OCI-LY7 (cell line): ENCODE data around the gene SLC20A1. TPM values are rescaled to one million over a fixed set of nuclear protein-coding genes. Genes with fewer than 3 reads are reported as not detected.

Source experiments
- BruUV-seq: library from RNA; stranded (reverse); fragments of 400-500 nt; replicated peaks from 2 replicates; lab custom pipeline; 2021; lab: Mats Ljungman, UMichigan
- CTCF ChIA-PET: fragments of 300-600 bp; sonication (Branson Sonifier 250); formaldehyde crosslinking; loops from one replicate; lab custom pipeline; 2022; ENCODE audit warnings: antibody characterized with exemption; ENCODE audit not compliant: unreplicated experiment; lab: Charles Lee
- POLR2A ChIA-PET: fragments of 300-600 bp; sonication (Branson Sonifier 250); formaldehyde crosslinking; loops from one replicate; lab custom pipeline; 2022; ENCODE audit warnings: antibody characterized with exemption; lab: Charles Lee
- DNase-seq: peaks from one replicate; pipeline ENCODE4 v3.0.0-alpha.2; 2015; ENCODE audit warnings: low spot score
- H2AFZ ChIP-seq: fragments of 200-600 bp; sonication (generic), shearing (Covaris generic); 2 replicates; pipeline ENCODE4 v1.6.1; 2014; ENCODE audit warnings: mild to moderate bottlenecking, antibody characterized with exemption, low read length, moderate library complexity
- H3K27ac ChIP-seq: fragments of 200-600 bp; sonication (generic); 2 replicates; pipeline ENCODE4 v1.5.1; 2014; ENCODE audit warnings: mixed run types, low read depth, mild to moderate bottlenecking, moderate library complexity, low read length, inconsistent platforms; ENCODE audit not compliant: poor library complexity, severe bottlenecking
- H3K36me3 ChIP-seq: fragments of 200-600 bp; sonication (generic); 2 replicates; pipeline ENCODE4 v1.6.1; 2014; ENCODE audit warnings: mild to moderate bottlenecking, antibody characterized with exemption, low read length, moderate library complexity, mixed read lengths; ENCODE audit not compliant: insufficient read depth
- H3K4me1 ChIP-seq: fragments of 200-600 bp; sonication (generic); 2 replicates; pipeline ENCODE4 v1.5.1; 2014; ENCODE audit warnings: mild to moderate bottlenecking, low read length; ENCODE audit not compliant: insufficient read depth, poor library complexity, severe bottlenecking
- H3K4me2 ChIP-seq: fragments of 200-600 bp; sonication (generic); 2 replicates; pipeline ENCODE4 v1.6.1; 2014; ENCODE audit warnings: mild to moderate bottlenecking, low read length
- H3K4me3 ChIP-seq: fragments of 200-600 bp; sonication (generic); 2 replicates; pipeline ENCODE4 v1.5.1; 2014; ENCODE audit warnings: mild to moderate bottlenecking, low read depth, low read length; ENCODE audit not compliant: poor library complexity, severe bottlenecking
- H3K79me2 ChIP-seq: fragments of 200-600 bp; sonication (generic); 2 replicates; pipeline ENCODE4 v1.6.1; 2016; ENCODE audit warnings: low read depth, mild to moderate bottlenecking, low read length, moderate library complexity, mixed read lengths; ENCODE audit not compliant: insufficient read depth
- H3K9me2 ChIP-seq: fragments of 200-600 bp; sonication (generic); 2 replicates; pipeline ENCODE4 v1.6.1; 2016; ENCODE audit warnings: mild to moderate bottlenecking, low read length, mixed read lengths; ENCODE audit not compliant: insufficient read depth
- H3K9me3 ChIP-seq: fragments of 200-600 bp; sonication (generic); 2 replicates; pipeline ENCODE4 v1.6.1; 2014; ENCODE audit warnings: mild to moderate bottlenecking, mixed run types, low read length, mixed read lengths
- H4K20me1 ChIP-seq: fragments of 200-600 bp; sonication (generic); 2 replicates; pipeline ENCODE4 v1.6.1; 2014; ENCODE audit warnings: mild to moderate bottlenecking, antibody characterized with exemption, low read length, moderate library complexity, mixed read lengths; ENCODE audit not compliant: insufficient read depth
- EZH2phosphoT487 ChIP-seq: fragments of 200-600 bp; sonication (generic); IDR thresholded peaks from 2 replicates; pipeline ENCODE4 v1.6.1; 2018; ENCODE audit warnings: low read depth, borderline replicate concordance, mild to moderate bottlenecking, mixed run types, antibody characterized with exemption, low read length, moderate library complexity, mixed read lengths
- intact Hi-C: fragments of 100-400 bp; cut with micrococcal nuclease; formaldehyde crosslinking; loops from one replicate; pipeline ENCODE4 v1.10.0; 2022; ENCODE audit not compliant: unreplicated experiment
- total RNA-seq, 2 experiments: library from RNA; depleted of rRNA in 1 of 2; stranded (reverse); fragments of >200 nt in 1 of 2; shearing (Covaris generic) in 1 of 2; gene quantifications; 2 replicates each; pipeline ENCODE4 v1.2.3, GENCODE V29; 2014 to 2022
- TF ChIP-seq, protein P1 (sequence below): fragments of 200-600 bp; sonication (generic); conservative IDR thresholded peaks from 2 replicates; pipeline ENCODE4 v1.5.1; 2014; ENCODE audit warnings: mild to moderate bottlenecking, antibody characterized with exemption, low read length, moderate library complexity, mixed read lengths

The SLC20A1 gene
- total RNA-seq, 2 experiments from 2014 or later, result 64.8 to 89.5 TPM

DNA sequence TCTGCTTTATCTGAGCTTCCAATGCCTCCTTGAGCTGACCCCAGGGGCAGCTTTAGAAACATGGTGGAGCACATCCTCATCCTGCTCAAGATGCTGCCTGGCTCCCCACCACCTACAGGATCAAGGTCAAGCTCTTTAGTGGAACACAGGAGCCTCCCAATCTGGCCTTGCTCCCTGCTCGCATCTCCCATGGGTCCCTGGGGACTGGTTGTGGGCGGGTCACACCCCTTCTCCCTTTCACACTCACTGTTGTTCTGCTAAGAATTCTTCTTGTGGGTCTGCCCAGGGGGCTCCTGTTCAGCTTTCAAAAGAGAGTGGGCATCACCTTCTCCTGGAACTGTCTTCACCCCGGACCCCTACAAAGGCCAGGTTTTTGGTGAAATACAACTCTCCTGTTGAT is 66.7 kb downstream of the SLC20A1 start:
- H3K9me3 ChIP-seq, result 0 out of 2 replicates have a peak, but pooled peaks cover 2% of the 10 kb centered on the region
- H3K27ac ChIP-seq, result no peak overlapping the region
- CTCF ChIA-PET, result interaction anchor here (0.6 kb wide), 1 partner anchor 117 kb away, joined by 3 read pairs; no protein-coding TSS in a partner anchor
- POLR2A ChIA-PET, result no interaction called here
- DNase-seq, result no peak
- no peaks in the 10 kb centered on the region for H4K20me1 ChIP-seq
- BruUV-seq, result no TSS peak
- no peaks in the 10 kb centered on the region for H3K79me2 ChIP-seq
- TF ChIP-seq, protein P1, sequence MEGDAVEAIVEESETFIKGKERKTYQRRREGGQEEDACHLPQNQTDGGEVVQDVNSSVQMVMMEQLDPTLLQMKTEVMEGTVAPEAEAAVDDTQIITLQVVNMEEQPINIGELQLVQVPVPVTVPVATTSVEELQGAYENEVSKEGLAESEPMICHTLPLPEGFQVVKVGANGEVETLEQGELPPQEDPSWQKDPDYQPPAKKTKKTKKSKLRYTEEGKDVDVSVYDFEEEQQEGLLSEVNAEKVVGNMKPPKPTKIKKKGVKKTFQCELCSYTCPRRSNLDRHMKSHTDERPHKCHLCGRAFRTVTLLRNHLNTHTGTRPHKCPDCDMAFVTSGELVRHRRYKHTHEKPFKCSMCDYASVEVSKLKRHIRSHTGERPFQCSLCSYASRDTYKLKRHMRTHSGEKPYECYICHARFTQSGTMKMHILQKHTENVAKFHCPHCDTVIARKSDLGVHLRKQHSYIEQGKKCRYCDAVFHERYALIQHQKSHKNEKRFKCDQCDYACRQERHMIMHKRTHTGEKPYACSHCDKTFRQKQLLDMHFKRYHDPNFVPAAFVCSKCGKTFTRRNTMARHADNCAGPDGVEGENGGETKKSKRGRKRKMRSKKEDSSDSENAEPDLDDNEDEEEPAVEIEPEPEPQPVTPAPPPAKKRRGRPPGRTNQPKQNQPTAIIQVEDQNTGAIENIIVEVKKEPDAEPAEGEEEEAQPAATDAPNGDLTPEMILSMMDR, result no peak
- TF ChIP-seq EZH2phosphoT487, result no peak
- no peak overlapping the region for H3K4me2 ChIP-seq
- H3K36me3 ChIP-seq, result no peaks in the 10 kb centered on the region
- H3K4me3 ChIP-seq, result no peak overlapping the region
- H3K4me1 ChIP-seq, result peaks cover 14% of the 10 kb centered on the region
- H3K9me2 ChIP-seq, result no peaks in the 10 kb centered on the region
- no peak overlapping the region for H2AFZ ChIP-seq
- intact Hi-C loops, result no loop called here

DNA sequence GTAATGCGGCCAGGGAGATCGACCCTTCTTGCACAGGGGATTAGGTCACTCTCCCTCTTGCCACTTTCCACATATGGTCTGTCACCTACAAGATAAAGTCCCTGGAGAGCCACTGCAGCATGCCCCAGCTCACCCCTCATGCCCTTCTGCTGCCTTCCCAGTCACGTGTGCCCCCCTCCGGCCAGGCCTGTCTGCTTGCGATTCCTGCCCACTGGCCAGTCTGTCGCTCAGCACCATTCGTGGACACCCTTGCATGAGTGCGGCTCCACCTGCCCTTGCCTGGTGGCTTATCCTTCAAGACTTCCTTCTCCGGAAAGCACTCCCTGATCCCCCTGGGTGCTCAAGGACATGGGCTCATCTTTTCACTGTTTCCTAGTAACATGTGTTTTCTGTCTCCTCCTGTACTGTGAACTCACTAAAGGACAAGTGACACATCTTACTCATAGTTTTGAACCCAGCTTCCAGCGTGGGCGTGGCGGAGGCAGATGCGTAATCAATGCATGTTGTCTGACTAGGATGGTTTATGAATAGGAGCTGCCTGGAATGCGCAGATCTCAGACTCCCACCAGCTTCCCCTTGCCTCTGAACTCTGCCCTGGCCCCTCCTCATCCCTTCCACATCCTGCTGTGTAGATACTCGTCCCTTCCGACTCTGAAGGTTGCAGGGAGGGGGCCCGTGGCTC is 67.3 kb downstream of the SLC20A1 start:
- POLR2A ChIA-PET, result no interaction called here
- H3K4me2 ChIP-seq, result no peak overlapping the region
- no peaks in the 10 kb centered on the region for H3K9me2 ChIP-seq
- no peak for DNase-seq
- no peaks in the 10 kb centered on the region for H3K79me2 ChIP-seq
- CTCF ChIA-PET, result interaction anchor here (0.6 kb wide), 1 partner anchor 118 kb away, joined by 3 read pairs; no protein-coding TSS in a partner anchor
- no peak overlapping the region for H2AFZ ChIP-seq
- no peak overlapping the region for H3K27ac ChIP-seq
- peaks cover 9% of the 10 kb centered on the region for H3K4me1 ChIP-seq
- H4K20me1 ChIP-seq, result no peaks in the 10 kb centered on the region
- TF ChIP-seq EZH2phosphoT487, result no peak
- TF ChIP-seq, protein P1, result no peak
- H3K9me3 ChIP-seq, result 0 out of 2 replicates have a peak, but pooled peaks cover 6% of the 10 kb centered on the region
- no peak overlapping the region for H3K4me3 ChIP-seq
- no TSS peak for BruUV-seq
- intact Hi-C loops, result no loop called here
- no peaks in the 10 kb centered on the region for H3K36me3 ChIP-seq

Other genes starting within 250 kb of the SLC20A1 start
- 0.44 TPM in 1 of 2 replicates, not detected in the other for gene RGPD8, start 212.3 kb upstream of the SLC20A1 start, total RNA-seq (2014; rRNA removed; shearing (Covaris generic))
- gene RGPD8, start 212.3 kb upstream of the SLC20A1 start, total RNA-seq (2022), result 0.22 TPM in 1 of 2 replicates, not detected in the other
- gene TTL, start 163.8 kb upstream of the SLC20A1 start, total RNA-seq (2014; rRNA removed; shearing (Covaris generic)), result 27.1 and 32.9 TPM in 2 replicates
- 45.1 and 48.7 TPM in 2 replicates for gene TTL, start 163.8 kb upstream of the SLC20A1 start, total RNA-seq (2022)
- gene POLR1B, start 103.5 kb upstream of the SLC20A1 start, total RNA-seq (2014; rRNA removed; shearing (Covaris generic)), result 28.0 and 30.5 TPM in 2 replicates
- gene POLR1B, start 103.5 kb upstream of the SLC20A1 start, total RNA-seq (2022), result 44.7 and 45.1 TPM in 2 replicates
- 22.3 and 22.5 TPM in 2 replicates for gene CHCHD5, start 61.3 kb upstream of the SLC20A1 start, total RNA-seq (2014; rRNA removed; shearing (Covaris generic))
- gene CHCHD5, start 61.3 kb upstream of the SLC20A1 start, total RNA-seq (2022), result 36.0 and 37.3 TPM in 2 replicates
- not detected in 2 replicates for gene NT5DC4, start 75.1 kb downstream of the SLC20A1 start, total RNA-seq (2014; rRNA removed; shearing (Covaris generic))
- not detected in 2 replicates for gene NT5DC4, start 75.1 kb downstream of the SLC20A1 start, total RNA-seq (2022)
- 28.8 and 31.8 TPM in 2 replicates for gene CKAP2L, start 118.7 kb downstream of the SLC20A1 start, total RNA-seq (2014; rRNA removed; shearing (Covaris generic))
- gene CKAP2L, start 118.7 kb downstream of the SLC20A1 start, total RNA-seq (2022), result 61.8 and 77.3 TPM in 2 replicates
- not detected in 2 replicates for gene IL1A, start 138.6 kb downstream of the SLC20A1 start, total RNA-seq (2014; rRNA removed; shearing (Covaris generic))
- gene IL1A, start 138.6 kb downstream of the SLC20A1 start, total RNA-seq (2022), result not detected in 2 replicates
- gene IL1B, start 190.8 kb downstream of the SLC20A1 start, total RNA-seq (2014; rRNA removed; shearing (Covaris generic)), result not detected in 2 replicates
- not detected in 2 replicates for gene IL1B, start 190.8 kb downstream of the SLC20A1 start, total RNA-seq (2022)